IPS DF 6.9 (cell line): ENCODE data around the gene MED22.
"Not testable (repeated sequence)": the region's sequence is repeated elsewhere in the genome, so short reads cannot be mapped to it uniquely, and the experiment has no call there.

Experiments used
- DNase-seq: peaks from one replicate; pipeline ENCODE4 v3.0.0-alpha.2; 2013; ENCODE audit warnings: low read depth, low spot score
- H3K27ac ChIP-seq: one replicate; pipeline ENCODE4 v1.5.1; 2013; ENCODE audit warnings: low read length, control low read depth
- H3K27me3 ChIP-seq: 2 replicates; pipeline ENCODE4 v1.6.1; 2013; ENCODE audit warnings: mild to moderate bottlenecking, low read length; ENCODE audit not compliant: control insufficient read depth, insufficient read depth
- H3K36me3 ChIP-seq: 2 replicates; pipeline ENCODE4 v1.6.1; 2013; ENCODE audit warnings: low read length; ENCODE audit not compliant: control insufficient read depth, insufficient read depth
- H3K4me1 ChIP-seq: 2 replicates; pipeline ENCODE4 v1.6.1; 2013; ENCODE audit warnings: low read length; ENCODE audit not compliant: control insufficient read depth, insufficient read depth
- H3K4me3 ChIP-seq: 2 replicates; pipeline ENCODE4 v1.5.1; 2013; ENCODE audit warnings: mild to moderate bottlenecking, low read length
- H3K9me3 ChIP-seq: 2 replicates; pipeline ENCODE4 v1.6.1; 2013; ENCODE audit warnings: low read length, inconsistent platforms; ENCODE audit not compliant: control insufficient read depth, insufficient read depth
- WGBS: extraction: QIAGEN DNeasy Blood & Tissue Kit; methylation state at CpG from one replicate; pipeline ENCODE4 v1.1.7; 2013; ENCODE audit warnings: mixed read lengths, missing lambda C conversion rate; ENCODE audit not compliant: insufficient read length, insufficient coverage; 5-methylcytosine and 5-hydroxymethylcytosine counted together

Gene MED22

DNA sequence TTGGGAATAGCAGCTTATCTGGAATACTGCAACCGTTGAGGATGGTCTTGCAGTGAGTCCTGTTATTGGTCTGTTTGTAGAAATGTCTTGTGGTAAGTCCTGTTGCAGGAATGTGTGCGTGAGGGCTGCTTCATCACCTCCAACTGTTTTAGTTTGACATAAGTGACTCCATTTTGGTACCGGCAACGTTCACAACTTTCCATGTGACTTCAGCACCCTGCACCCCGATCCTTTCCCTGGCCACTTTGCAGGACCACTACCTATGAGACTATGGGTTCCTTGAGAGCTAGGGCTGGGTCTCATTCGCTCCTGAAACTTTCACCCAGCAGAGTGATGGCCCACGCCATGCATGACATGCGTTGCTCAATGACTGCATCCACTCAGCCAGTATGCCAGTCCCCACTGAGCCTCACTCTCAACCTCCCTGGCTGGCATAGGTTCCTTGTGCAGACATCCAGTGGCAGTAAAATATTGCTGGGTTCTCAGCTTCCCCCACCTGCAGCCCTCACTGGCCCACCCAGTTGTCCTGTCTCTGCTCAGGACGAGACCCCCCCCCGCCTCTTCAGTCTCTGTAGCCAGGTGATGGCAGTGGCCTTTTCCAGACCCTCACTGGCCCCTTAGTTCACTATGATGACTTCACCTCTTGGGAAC lies 20.0 kb downstream of the MED22 start:
- no peaks in the 10 kb centered on the region for H3K4me1 ChIP-seq
- no CpG with 5 or more reads among the region's 10 CpGs for WGBS
- no peaks in the 10 kb centered on the region for H3K9me3 ChIP-seq
- peaks cover 18% of the 10 kb centered on the region for H3K36me3 ChIP-seq
- no peaks in the 10 kb centered on the region for H3K27me3 ChIP-seq
- H3K27ac ChIP-seq = no peak overlapping the region
- H3K4me3 ChIP-seq = no peak overlapping the region
- DNase-seq = no peak

DNA sequence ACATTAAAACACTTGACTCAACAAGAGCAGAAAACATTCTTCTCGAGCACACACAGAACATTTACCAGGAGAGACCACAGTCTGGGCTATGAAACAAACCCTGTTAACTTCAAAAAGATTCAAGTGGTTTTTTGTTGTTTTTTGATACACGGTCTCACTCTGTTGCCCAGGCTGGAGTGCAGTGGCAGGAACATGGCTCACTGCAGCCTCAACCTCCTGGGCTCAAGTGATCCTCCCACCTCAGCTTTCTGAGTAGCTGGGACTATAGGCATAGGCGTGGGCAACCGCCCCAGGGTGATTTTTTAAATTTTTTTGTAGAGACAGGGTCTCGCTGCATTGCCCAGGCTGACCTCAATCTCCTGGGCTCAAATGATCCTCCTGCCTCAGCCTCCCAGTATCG lies 20.9 kb downstream of the MED22 start:
- H3K27me3 ChIP-seq = not testable (repeated sequence)
- no CpG with 5 or more reads among the region's 6 CpGs for WGBS

DNA sequence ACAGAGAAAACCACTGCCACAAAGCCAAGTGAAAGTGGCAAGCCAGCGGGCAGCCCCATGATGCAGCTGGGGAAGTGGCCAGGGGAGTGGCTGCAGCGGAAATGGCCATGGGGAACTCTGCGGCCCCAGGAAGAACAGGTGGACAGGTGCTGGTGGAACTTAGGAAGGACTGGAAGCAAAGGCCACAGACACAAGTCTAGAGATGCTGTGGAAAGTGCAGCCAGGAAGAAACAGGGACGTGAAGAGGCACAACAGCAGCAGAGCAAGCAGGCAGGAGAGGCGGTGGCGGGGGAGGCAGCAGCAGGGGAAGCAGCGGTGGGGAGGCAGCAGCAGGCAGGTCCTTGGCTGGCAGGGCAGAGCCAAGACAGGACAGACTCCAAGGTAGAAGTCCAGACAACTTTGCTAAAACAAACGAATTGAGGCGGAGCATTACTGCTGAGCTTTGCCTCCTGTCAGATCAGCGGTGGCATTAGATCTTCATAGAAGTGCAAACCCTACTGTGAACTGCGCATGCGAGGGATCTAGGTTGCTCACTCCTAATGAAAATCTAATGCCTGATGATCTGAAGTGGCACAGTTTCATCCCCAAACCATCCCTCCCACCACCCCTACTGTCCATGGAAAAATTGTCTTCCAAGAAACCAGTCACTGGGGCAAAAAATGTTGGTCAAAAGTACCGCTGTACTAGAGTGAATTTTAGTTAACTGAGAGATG lies 23.8 kb downstream of the MED22 start:
- WGBS = no CpG with 5 or more reads among the region's 13 CpGs
- H3K4me1 ChIP-seq = no peaks in the 10 kb centered on the region
- no peaks in the 10 kb centered on the region for H3K27me3 ChIP-seq
- H3K27ac ChIP-seq = no peak overlapping the region
- no peak for DNase-seq
- H3K36me3 ChIP-seq = no peaks in the 10 kb centered on the region
- H3K9me3 ChIP-seq = no peaks in the 10 kb centered on the region
- H3K4me3 ChIP-seq = no peak overlapping the region

More for the DNA sequence above, 20.9 kb downstream of the MED22 start:
- H3K4me1 ChIP-seq, DNase-seq, H3K27ac ChIP-seq, H3K4me3 ChIP-seq, H3K9me3 ChIP-seq: not testable (repeated sequence)
- H3K36me3 ChIP-seq = peaks cover 10% of the 10 kb centered on the region

DNA sequence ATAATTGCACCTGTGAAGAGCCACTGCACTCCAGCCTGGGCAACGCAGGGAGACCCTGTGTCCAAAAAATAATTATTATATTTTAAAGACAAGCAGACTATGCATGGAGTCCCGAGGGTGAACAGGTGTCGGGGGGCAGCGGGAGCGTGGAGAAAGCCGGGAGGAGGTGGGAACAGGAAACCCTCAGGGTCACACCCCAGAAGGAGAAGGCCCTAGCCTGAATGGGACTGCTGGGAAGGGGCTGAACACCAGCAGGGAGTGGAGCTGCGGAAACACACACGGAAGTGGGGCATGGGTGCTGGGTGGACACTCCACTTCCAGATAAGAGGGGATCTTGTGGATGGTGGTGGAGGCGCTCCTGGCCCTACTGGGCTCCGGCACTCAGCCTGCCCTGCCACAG lies 24.7 kb downstream of the MED22 start:
- Histone ChIP-seq H3K4me1 (no peaks in the 10 kb centered on the region), H3K27me3 (no peaks in the 10 kb centered on the region), H3K36me3 (no peaks in the 10 kb centered on the region), H3K9me3 (no peaks in the 10 kb centered on the region), H3K27ac (no peak overlapping the region), H3K4me3 (no peak overlapping the region)
- no CpG with 5 or more reads among the region's 10 CpGs for WGBS
- no peak for DNase-seq

DNA sequence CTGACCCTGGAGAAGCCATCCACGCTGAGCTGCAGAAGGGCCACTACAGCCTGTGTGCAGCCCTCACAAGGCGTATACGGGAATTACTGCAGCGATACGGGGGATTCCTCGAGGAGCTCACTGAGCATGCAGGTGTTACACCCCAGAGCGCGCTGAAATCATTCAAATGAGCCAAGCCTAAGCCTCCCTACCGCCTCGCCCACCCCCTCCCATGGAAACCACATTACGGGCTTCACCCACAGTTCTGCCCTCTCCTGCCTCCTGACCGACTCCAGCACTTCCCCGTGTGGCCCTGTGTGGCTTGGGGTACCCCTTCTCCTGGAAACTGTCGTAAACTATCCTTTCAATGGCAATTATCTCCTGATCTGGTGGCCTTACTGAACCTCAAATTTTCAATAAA lies 25.2 kb downstream of the MED22 start:
- Histone ChIP-seq H3K4me3 (no peak overlapping the region), H3K27ac (no peak overlapping the region), H3K27me3 (no peaks in the 10 kb centered on the region), H3K36me3 (no peaks in the 10 kb centered on the region), H3K4me1 (no peaks in the 10 kb centered on the region), H3K9me3 (no peaks in the 10 kb centered on the region)
- no CpG with 5 or more reads among the region's 14 CpGs for WGBS
- no peak for DNase-seq

DNA sequence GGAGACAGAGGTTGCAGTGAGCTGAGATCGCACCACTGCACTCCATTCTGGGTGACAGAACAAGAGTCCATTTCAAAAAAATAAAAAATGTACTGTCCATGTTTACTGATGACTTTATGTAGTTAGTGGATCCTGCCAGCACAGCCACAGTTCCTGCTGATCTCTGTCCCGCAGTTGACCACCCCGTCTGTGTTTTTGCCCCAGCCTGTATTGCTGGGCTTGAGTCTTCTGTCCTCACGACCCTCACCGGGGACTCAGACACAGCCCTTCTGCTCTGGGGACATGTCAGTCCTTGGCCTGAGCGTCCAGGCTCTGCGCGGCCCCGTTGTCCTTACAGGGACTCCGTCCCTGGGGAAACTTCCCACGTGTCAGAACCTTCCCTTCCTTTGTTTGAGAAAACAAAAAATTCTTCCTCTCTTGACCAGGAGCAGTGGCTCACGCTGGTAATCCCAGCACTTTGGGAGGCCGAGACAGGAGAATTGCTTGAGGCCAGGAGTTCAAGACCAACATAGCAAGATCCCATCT lies 26.5 kb downstream of the MED22 start:
- no peak for DNase-seq
- WGBS = no CpG with 5 or more reads among the region's 13 CpGs
- Histone ChIP-seq H3K9me3 (no peaks in the 10 kb centered on the region), H3K27ac (no peak overlapping the region), H3K4me3 (no peak overlapping the region), H3K27me3 (no peaks in the 10 kb centered on the region), H3K36me3 (no peaks in the 10 kb centered on the region), H3K4me1 (no peaks in the 10 kb centered on the region)

DNA sequence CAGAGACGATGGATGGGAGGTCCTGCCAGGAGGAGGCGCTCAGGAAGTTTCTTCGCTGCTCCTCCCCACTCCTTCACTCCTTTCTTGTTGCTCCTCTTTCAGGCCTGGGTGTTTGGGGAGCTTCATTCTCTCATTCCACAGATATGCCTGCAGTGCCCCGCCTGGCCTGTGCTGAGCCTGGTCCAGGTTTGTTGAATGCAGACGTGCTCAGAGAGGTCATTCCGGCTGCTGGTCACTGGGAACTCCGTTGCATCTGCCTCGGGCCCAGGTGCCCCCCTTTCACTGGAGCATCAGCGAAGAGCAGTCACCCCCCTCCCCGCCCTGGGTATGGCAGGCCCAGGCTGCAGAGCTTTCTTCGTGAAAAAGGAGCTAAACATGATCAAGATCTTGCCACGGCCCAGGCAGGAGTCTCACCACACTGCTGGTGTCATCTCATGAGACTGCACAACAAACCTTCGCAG lies 27.5 kb downstream of the MED22 start:
- no peaks in the 10 kb centered on the region for H3K27me3 ChIP-seq
- DNase-seq = no peak
- H3K36me3 ChIP-seq = no peaks in the 10 kb centered on the region
- WGBS = no CpG with 5 or more reads among the region's 13 CpGs
- H3K9me3 ChIP-seq = no peaks in the 10 kb centered on the region
- H3K4me3 ChIP-seq = no peak overlapping the region
- H3K27ac ChIP-seq = no peak overlapping the region
- H3K4me1 ChIP-seq = no peaks in the 10 kb centered on the region

DNA sequence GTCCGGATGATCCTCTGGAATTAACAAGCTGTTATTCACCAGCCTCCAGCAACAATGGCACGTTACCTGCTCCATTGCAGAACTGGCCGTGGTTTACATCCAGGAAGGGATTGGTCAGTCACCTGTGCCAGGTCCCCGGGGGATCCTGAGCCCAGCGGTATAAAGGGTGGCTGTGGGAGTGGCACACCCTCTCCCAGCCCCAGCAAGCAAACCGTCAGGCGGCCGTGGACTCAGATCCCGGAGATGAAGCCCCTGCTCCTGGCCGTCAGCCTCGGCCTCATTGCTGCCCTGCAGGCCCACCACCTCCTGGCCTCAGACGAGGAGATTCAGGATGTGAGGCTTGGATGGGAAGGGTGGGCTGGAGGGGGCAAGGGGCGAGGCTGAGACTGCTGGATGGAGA lies 30.4 kb downstream of the MED22 start:
- DNase-seq = not testable (repeated sequence)

DNA sequence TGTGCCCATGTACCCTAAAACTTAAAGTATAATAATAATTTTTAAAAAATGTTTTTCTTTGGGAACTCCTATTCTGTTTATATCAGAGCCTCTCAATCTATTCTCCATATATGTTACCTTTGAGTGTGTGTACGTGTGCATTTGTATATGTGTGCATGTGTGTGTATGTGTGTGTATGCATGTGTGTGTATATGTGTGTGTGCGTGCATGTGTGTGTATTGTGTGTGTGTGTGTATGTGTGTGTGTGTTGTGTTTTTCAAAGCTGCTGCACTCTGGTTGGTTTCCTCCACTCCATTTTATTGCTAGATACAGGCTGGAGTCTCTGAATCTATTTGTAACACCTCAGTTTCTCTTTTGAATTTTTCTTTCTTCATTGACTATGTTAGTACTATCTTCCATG lies 31.9 kb downstream of the MED22 start:
- H3K9me3 ChIP-seq = no peaks in the 10 kb centered on the region
- H3K4me1 ChIP-seq = no peaks in the 10 kb centered on the region
- no peaks in the 10 kb centered on the region for H3K27me3 ChIP-seq
- H3K36me3 ChIP-seq = no peaks in the 10 kb centered on the region
- no CpG with 5 or more reads among the region's 2 CpGs for WGBS
- no peak overlapping the region for H3K4me3 ChIP-seq
- no peak for DNase-seq
- H3K27ac ChIP-seq = no peak overlapping the region

More for the DNA sequence above, 30.4 kb downstream of the MED22 start:
- not testable (repeated sequence) for H3K36me3 ChIP-seq, H3K4me3 ChIP-seq, H3K27ac ChIP-seq, H3K4me1 ChIP-seq, H3K27me3 ChIP-seq, H3K9me3 ChIP-seq
- no CpG with 5 or more reads among the region's 13 CpGs for WGBS

DNA sequence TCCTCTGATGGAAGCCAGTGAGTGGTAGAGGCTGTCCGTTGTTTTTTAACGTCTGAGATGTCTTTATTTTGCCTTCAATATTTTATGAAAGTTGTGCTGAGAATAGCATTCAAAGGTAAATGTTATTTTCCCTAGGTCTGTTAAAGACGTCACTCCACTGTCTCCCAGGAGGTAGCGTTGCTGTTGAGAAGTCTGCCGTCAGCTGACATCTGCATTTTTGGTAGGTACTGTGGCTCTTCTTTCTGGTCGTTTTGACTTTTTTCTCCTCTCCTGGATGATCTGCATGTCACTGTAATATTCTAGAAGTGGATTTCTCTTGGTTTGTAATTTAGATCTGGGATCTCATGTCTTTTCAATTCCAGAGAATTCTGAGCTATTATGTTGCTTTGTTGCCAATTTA lies 38.3 kb downstream of the MED22 start:
- Histone ChIP-seq H3K27me3 (no peaks in the 10 kb centered on the region), H3K9me3 (no peaks in the 10 kb centered on the region), H3K27ac (no peak overlapping the region), H3K4me3 (no peak overlapping the region), H3K4me1 (no peaks in the 10 kb centered on the region), H3K36me3 (no peaks in the 10 kb centered on the region)
- WGBS = no CpG with 5 or more reads among the region's 6 CpGs
- DNase-seq = no peak
